Endometrium (tissue), 2 donors: ENCODE data around the gene PTPRQ.
A peak's percentile ranks its signal among the peaks of the same experiment; 100 is the strongest.
"Not testable (repeated sequence)": the region's sequence is repeated elsewhere in the genome, so short reads cannot be mapped to it uniquely, and the experiment has no call there.

Experiments used
- FAIRE-seq: peaks from 2 replicates; lab custom pipeline; 2012; peaks lifted over from hg19 to GRCh38; lab: Jason Lieb, UNC
- donor health status: control.
- donor health status: control.

PTPRQ gene, protein sequence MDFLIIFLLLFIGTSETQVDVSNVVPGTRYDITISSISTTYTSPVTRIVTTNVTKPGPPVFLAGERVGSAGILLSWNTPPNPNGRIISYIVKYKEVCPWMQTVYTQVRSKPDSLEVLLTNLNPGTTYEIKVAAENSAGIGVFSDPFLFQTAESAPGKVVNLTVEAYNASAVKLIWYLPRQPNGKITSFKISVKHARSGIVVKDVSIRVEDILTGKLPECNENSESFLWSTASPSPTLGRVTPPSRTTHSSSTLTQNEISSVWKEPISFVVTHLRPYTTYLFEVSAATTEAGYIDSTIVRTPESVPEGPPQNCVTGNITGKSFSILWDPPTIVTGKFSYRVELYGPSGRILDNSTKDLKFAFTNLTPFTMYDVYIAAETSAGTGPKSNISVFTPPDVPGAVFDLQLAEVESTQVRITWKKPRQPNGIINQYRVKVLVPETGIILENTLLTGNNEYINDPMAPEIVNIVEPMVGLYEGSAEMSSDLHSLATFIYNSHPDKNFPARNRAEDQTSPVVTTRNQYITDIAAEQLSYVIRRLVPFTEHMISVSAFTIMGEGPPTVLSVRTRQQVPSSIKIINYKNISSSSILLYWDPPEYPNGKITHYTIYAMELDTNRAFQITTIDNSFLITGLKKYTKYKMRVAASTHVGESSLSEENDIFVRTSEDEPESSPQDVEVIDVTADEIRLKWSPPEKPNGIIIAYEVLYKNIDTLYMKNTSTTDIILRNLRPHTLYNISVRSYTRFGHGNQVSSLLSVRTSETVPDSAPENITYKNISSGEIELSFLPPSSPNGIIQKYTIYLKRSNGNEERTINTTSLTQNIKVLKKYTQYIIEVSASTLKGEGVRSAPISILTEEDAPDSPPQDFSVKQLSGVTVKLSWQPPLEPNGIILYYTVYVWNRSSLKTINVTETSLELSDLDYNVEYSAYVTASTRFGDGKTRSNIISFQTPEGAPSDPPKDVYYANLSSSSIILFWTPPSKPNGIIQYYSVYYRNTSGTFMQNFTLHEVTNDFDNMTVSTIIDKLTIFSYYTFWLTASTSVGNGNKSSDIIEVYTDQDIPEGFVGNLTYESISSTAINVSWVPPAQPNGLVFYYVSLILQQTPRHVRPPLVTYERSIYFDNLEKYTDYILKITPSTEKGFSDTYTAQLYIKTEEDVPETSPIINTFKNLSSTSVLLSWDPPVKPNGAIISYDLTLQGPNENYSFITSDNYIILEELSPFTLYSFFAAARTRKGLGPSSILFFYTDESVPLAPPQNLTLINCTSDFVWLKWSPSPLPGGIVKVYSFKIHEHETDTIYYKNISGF (N-terminal part only)

DNA sequence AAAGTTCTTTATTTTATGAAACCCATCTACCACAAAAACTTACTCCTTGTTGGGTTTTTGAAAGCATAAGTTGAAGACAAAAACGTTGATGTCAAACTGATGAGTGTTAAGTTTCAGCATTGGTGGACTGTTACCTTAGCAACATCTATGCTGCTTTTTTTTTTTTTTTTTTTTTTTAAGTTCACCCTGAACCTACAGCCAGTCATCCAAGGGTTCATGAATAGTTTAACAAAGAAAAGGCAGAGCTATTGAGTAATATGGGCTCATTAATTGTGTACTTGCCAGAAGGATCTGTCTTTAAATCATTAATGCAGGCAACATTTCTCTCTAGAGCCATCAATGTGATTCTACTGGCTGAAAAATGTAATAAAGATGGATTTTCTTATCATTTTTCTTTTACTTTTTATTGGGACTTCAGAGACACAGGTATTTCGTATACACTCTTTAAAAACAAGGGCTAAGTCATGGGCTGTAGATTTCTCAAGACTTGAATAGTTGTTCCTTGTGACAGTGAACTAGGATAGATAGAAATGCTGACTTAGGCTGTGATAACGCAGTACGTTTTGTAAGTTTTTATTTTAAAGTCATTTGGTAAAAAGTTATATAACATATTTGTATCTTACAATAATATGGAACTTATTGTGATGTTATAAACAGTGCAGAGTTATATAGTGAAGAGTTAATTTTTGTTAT, at the start of gene PTPRQ:
TSS of gene PTPRQ (plus strand) at position 262 of the 693 bp plus-strand sequence. CDS start at position 373, 111 bp downstream.
- no peak for FAIRE-seq

DNA sequence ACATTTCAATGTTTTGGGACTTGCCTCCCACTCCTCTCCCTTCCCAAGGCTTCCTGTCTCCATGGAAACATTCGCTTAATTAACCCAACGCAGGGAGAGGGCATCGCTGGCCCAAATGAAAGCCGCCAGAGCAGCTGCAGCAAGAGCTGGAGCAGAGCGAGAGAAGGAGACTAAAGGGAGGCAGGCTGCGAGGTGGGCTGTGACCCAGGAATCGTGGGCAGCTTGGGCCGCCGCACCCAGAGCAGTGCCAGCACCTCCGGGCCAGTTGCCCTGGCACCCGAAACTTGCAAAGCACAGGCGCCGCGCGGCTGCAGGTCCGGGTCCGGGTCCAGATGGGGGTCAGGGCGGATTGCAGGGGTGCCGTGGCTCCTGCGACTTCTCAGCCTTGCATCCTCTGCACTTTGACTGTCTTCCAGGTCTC, 43.5 kb upstream of the PTPRQ start:
- FAIRE-seq = no peak

DNA sequence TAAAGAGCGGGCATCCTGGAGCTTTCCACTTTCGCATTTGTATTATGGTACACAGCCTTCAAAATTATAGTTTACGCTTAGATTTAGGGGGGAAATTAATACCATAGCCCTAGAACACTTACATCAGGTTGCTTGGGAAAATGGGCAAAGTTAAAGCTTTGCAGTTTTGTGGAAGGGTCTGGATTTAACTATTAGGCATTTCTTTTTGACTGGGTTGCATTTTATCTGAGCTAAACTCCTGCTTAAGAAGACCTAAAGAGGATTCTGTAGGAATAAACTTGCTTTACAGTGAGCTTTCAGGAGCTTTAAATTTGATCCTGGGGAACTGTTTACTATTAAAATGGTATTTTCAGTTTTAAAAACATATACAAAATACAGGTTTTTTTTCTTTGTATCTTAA, 42.8 kb upstream of the PTPRQ start:
- FAIRE-seq = no peak

DNA sequence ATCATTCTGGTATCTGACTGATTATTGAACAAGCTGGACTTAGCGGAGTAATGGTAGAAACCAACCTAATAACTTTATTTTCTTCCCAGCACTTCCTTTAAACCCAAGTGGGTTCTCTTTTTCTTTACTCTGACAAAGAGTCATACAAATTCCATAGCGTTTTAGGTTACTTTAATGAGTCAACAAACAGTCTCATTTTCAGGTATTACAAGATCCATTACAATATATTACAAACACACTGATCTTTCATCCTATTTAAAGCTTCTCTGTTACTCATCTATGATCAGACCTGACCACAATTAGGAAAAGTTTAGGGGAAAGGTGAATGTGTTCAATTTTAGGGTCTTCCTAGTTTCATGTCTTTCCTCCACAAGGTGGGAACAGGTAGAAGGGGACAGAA, 39.4 kb upstream of the PTPRQ start:
- no peak for FAIRE-seq

DNA sequence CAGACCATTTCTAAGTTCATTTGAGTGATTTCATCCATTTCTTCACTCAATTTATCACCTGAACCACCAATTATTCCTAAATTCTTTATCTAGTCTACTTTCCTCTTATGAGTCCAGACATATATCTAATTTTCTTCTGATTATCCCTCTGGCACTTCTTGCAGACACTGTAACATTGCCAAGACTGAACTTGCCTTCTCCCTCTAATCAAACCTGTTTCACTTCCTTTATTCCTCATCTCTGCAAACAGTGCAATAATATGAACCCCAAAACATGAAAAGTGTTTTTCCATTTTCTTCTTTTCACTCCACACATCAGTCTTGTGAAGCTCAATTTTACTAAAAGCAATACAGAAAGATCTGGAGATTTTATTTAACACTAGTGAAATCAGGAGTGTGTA, 37.8 kb upstream of the PTPRQ start:
- FAIRE-seq = no peak

DNA sequence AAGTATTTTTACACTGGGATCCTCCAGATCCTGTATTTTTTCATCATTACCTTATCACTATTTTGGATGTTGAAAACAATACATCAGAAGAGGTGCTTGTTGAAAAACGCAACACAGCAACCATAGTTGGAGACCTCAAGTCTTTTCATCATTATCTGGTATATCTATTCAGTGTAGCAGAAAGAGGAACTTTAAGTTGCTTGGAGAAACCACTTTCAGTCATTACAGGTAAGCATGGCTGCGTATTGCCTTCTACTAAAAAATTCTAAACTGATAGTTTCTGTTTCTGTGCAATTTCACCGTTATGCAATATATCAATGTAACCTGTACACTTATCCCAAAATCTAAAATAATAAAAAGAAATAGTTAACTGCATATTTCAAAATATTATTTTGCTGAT, 32.2 kb upstream of the PTPRQ start:
- no peak for FAIRE-seq

DNA sequence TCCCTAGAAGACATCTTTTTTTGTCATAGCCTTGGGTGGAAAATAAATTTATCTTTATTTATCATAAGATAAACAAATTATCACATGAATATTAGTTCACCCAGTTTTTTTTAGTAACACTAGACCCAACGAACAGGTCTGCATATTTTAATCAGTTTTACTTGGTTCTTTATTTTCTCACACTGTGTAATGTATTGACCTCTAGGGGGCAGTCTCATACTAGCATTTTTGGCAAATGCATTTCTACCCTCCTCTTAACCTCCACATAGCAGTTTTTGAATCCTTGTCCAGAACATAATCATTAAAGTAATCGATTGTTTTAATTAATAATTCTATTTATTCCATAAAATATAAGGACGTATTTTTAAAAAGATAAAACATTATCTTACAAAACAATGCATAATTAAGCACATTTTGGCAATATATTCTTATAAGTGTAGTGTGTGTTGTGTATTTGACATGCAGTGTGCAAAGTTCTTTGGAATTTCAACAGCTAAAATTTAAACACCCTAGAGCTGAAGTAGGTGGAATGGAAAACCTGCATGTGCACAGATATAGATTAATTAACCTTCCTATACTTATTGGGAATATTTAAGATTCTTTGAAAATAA, 31.6 kb upstream of the PTPRQ start:
- FAIRE-seq = peak; percentile 96

DNA sequence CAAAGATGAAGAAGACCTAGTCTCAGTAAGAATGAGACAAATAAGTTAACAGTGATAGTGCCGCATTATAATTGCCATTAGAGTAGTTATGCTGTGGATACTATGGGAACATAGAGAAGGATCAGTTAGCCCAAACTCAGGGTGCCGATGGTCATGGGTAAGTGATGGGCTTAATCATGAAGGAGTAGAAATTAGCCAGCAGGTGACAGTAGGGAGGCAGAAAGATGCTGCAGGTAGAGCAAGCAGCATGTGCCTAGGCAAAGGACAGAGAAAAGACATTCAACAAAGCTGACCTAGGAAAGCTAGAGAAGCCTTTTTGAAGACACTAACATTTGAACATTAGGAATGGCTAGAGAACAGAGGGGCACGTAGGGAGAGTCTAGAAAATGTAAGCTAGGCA, 30.6 kb upstream of the PTPRQ start:
- FAIRE-seq = no peak

DNA sequence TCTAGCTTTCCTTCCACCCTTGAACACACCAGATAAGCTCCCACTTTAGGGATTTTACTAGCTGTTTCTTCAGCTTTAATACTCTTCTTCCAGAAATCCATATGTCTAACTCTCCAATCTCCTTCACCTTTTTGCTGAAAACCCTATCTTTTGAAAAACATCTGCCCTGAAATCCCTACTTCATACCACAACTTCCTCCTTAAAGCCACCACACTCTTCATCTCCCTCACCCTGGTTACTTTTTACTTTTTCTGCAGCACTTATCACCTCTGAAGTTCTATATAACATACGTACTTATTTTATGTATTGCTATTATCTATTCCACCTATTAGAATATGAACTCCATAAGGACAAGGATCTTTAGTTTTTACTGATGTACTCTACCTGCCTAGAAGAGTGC, 28.6 kb upstream of the PTPRQ start:
- no peak for FAIRE-seq

DNA sequence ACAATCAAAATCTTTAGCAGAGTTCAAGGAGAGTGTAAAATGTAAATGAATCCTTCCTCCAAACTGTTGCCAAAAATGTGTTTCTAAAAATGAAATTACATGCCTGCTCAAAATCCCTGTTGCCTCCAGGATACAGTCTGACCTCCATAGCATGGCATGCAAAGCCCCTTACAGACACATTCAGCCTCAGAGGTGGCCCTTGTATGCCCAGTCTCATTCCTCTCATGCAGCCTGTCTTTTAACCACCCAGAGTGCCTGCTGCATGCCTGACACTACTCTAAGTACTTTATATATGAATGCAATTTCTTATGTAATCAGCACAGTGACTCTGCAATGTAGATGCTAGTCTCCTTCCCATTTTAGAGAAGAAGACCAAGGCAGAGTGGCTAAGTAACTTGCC, 24.4 kb upstream of the PTPRQ start:
- no peak for FAIRE-seq

DNA sequence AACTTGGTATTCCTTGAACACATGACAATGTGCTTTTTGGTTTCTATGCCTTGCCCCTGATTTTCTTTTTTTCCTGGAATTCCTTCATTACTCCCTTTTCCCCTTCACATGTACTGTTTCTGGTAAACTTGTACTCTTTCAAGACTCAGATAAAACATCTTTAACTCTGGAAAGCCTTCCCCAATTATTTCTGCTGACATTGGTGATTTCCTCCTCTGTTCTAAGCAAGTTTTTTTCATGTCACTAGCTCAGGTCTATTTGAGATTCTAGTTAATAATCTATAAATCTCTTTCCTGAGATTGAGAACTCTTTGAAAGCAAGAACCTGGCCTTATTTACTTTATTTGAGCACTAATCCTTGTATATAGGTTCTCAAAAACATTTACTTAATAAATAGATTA, 24.0 kb upstream of the PTPRQ start:
- no peak for FAIRE-seq

DNA sequence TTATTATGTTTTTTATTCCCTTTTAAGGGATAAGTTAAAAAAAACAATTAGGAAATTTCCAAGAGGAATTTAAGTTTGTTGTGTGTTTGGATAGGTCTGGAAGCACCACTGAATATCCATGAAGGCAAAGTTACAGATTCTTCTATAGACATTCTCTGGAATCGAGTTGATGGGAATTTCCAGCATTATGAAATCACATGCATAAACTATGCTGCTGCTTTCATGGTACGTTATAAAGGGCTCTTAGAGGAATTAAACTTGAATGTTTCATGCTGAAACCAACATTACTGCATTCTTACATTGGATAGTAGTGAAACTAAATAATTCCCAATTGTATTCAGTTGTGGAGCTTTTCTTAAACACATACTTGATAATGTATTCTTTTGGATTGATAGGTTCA, 21.5 kb upstream of the PTPRQ start:
- FAIRE-seq = no peak

DNA sequence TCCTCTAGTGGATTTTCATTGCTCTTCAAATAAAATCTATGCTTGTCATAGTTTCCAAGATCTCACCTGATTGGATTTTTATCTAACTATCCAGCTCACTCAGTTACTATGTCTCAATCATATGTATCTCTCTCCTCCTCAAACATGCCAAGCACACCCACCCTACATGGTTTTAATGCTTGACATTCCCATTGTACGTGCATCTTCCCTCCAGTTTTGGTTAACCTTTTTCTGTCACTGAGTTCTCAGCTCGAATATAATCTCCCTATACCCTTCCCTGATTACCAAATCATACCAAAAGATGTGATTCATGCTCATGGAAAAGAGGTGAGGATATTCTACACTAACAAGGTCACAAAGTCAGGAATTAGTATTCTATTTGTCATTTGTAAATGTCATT, 12.0 kb upstream of the PTPRQ start:
- no peak for FAIRE-seq

DNA sequence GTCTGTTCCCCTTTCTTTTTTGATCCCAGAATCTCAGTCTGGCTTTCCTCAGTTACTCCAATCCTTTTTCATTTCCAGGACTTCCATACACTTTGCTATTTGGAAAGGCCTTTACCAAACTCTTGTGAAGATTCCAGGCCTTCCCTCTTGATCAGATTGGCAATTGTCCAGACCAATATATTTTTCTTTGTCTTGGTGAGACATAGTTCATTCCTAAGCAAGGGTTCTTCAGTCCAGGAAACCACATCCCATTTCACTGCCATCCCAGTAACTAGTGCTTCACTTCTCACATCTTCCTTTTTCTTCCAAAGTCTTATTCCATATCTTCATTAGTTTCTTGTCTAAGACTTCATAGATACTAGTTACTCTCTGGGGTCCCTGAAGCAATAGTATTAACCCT, 2.1 kb upstream of the PTPRQ start:
- no peak for FAIRE-seq

DNA sequence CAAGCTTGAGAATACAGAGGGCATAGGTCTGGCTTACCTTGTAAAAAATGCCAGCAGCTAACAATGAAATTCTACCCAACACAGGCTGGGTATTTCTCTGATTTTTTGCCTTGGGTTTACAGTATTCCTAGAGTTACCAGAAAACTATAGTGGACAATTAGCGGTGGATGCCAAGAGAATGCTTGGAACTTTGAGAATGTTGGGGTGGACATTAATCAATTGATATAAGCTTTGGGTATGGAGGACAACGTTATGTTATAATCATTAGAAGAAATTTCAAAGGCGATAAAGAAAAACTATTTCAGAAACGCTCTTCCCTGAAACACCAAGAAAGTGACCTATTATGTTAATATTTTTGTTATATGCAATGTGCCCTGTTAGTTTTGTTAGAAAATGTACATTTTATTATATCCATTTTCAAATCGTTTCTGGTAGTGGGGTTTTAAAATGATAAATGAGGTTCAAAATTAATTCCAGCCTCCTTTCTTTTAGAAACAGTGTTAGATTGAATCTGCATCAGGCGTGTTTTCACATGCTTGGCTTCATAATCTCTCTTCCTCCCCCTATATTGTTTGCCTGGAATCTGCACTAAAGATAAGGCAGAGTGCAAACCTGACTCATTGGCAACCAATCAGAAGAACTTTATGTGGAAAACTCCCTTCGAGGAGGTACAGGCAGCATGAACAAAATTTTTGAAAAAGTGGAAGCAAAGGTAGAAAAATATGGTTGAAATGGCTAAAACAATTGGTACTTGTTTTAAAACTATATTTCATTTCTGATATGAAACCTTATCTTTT, 1.4 kb upstream of the PTPRQ start:
- FAIRE-seq = no peak

DNA sequence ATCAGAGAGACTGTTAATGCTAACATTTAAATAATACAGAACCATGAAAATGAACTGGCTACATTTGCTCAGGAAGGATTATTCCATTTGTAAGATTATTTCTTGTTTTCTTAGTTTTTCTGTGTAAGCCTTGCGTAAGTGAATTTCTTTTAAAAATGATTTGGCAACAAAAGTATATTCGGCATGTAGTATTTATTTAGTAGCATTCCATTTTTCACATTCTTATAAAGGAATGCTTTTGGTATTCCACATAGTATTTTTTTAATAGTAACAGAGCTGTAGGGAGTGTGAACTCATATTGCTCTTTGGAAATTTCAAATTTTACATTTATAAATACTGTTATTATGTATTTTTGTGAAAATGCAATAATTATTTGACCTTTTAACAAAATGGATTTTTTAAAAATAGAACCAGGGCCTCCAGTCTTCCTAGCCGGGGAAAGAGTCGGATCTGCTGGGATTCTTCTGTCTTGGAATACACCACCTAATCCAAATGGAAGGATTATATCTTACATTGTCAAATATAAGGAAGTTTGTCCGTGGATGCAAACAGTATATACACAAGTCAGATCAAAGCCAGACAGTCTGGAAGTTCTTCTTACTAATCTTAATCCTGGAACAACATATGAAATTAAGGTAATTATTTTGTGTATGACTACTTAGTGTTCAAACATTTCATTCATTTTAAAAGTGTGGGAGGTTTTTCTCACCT, 1.2 kb downstream of the PTPRQ start:
- peak; percentile 62 for FAIRE-seq

DNA sequence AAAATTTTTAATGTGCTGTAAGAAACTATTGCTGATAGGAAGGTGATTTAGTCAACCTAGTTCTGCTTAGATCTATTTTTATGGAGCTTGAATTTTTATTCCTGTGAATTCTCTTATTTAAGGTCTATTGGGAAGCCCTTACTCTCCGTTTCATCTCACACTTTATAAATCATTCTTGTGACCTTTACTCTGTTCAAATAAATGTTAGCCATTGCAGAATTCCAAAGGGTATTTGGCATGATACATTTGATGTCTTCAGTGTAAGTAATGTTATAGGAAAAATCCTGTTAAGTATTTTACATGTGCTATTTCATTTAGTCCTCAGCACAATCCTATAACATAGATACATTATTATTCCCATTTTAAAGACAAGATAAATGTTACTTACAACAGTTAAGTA, 12.5 kb downstream of the PTPRQ start:
- no peak for FAIRE-seq

DNA sequence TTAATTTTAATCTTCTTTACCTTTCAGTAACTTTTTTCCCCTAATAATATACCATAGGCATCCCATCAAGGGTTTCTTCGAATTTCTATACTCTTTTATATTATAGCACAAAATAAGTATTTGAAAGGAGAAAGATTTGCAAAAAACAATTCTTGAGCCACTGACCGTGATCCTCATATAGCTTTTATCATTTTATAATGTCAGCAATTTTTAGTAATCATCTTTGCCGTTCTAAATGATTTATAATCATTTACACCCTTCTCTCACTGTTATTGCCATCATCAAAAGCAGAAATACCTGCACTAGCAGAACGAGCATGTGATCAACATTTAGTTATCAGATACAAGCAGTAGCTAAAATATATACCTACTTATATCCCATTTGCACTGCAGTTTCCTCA, 16.9 kb downstream of the PTPRQ start:
- FAIRE-seq = no peak

DNA sequence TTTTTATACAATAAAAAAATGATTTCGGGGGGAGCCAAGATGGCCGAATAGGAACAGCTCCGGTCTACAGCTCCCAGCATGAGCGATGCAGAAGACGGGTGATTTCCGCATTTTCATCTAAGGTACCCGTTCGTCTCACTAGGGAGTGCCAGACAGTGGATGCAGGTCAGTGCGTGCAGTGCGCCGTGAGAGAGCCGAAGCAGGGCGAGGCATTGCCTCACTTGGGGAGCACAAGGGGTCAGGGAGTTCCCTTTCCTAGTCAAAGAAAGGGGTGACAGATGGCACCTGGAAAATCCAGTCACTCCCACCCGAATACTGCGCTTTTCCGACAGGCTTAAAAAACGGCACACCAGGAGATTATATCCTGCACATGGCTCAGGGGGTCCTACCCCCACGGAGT, 17.8 kb downstream of the PTPRQ start:
- FAIRE-seq = not testable (repeated sequence)

DNA sequence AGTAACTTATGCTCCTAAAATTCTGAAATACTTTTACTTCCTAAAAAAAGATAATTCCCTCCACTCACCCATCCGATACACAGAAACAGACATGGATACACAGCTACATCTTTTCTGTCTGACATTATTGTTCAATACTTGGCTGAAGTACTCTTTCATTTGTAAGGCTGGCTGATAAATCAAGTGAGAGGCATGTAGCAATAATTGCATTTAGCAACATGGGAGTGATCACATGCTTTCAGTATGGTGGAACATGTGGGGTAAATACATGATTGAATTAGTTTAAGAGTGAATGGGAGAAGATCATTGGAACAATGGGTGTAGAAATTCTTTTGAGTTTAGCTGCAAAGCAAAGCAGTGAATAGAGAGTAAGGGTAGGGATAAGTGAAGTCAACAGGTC, 25.6 kb downstream of the PTPRQ start:
- FAIRE-seq = no peak
